ENCODE data around the gene HPSE.

The HPSE gene

GRCh38 chr4:83370640-83370906 lies 35.9 kb upstream of the HPSE start:
- no peak for DNase-seq (ENCODE audit: low read depth)
- no peak for TF ChIP-seq CTCF (IDR thresholded peaks at IDR 0.05; ENCODE audit: insufficient read depth, low read depth, low read length, missing control alignments)
- no peak overlapping the region for H3K4me3 ChIP-seq (ENCODE audit: low read depth, low read length)

GRCh38 chr4:83369831-83370639 lies 35.4 kb upstream of the HPSE start:
- DNase-seq (ENCODE audit: low read depth), result no peak
- TF ChIP-seq CTCF (IDR thresholded peaks at IDR 0.05; ENCODE audit: insufficient read depth, low read depth, low read length, missing control alignments), result no peak
- H3K4me3 ChIP-seq (ENCODE audit: low read depth, low read length), result no peak overlapping the region

GRCh38 chr4:83364312-83364711 lies 29.7 kb upstream of the HPSE start:
- TF ChIP-seq CTCF (IDR thresholded peaks at IDR 0.05; ENCODE audit: insufficient read depth, low read depth, low read length, missing control alignments), result no peak
- DNase-seq (ENCODE audit: low read depth), result no peak
- H3K4me3 ChIP-seq (ENCODE audit: low read depth, low read length), result no peak overlapping the region

GRCh38 chr4:83362492-83363329 lies 28.1 kb upstream of the HPSE start:
- peak; percentile 34 for DNase-seq (ENCODE audit: low read depth)
- peak; percentile 27 for TF ChIP-seq CTCF (IDR thresholded peaks at IDR 0.05; ENCODE audit: insufficient read depth, low read depth, low read length, missing control alignments)
- H3K4me3 ChIP-seq (ENCODE audit: low read depth, low read length), result no peak overlapping the region

GRCh38 chr4:83361416-83362103 lies 26.9 kb upstream of the HPSE start:
- no peak for DNase-seq (ENCODE audit: low read depth)
- TF ChIP-seq CTCF (IDR thresholded peaks at IDR 0.05; ENCODE audit: insufficient read depth, low read depth, low read length, missing control alignments), result no peak
- H3K4me3 ChIP-seq (ENCODE audit: low read depth, low read length), result no peak overlapping the region

GRCh38 chr4:83360018-83360417 lies 25.4 kb upstream of the HPSE start:
- H3K4me3 ChIP-seq (ENCODE audit: low read depth, low read length), result no peak overlapping the region
- DNase-seq (ENCODE audit: low read depth), result no peak
- no peak for TF ChIP-seq CTCF (IDR thresholded peaks at IDR 0.05; ENCODE audit: insufficient read depth, low read depth, low read length, missing control alignments)

Data from GM12865 (cell line).